Right renal cortex interstitium (tissue), 3 donors: ENCODE data around the gene TMEM186. TPM values are rescaled to one million over a fixed set of nuclear protein-coding genes. Genes with fewer than 3 reads are reported as not detected.
"Not testable (repeated sequence)": the region's sequence is repeated elsewhere in the genome, so short reads cannot be mapped to it uniquely, and the experiment has no call there.

Experiments
- DNase-seq, 3 donors: peaks; one replicate each; pipeline ENCODE4 v3.0.0-alpha.2; 2013; ENCODE audit warnings: low read depth in 3 of 3, low spot score in 2 of 3
- polyA plus RNA-seq, 3 donors: library from polyadenylated mRNA; unstranded; fragments of 120-200 nt; gene quantifications; one replicate each; pipeline ENCODE4 v1.2.1, GENCODE V29; 2013; ENCODE audit not compliant: insufficient read length in 3 of 3

TMEM186 gene
- polyA plus RNA-seq, 3 donors, result 15.3 to 17.1 (median 16.5) TPM

- DNase-seq, result no peak
Measured at GRCh38 chr16:8775359-8775758, 22.1 kb downstream of the TMEM186 start.

DNA sequence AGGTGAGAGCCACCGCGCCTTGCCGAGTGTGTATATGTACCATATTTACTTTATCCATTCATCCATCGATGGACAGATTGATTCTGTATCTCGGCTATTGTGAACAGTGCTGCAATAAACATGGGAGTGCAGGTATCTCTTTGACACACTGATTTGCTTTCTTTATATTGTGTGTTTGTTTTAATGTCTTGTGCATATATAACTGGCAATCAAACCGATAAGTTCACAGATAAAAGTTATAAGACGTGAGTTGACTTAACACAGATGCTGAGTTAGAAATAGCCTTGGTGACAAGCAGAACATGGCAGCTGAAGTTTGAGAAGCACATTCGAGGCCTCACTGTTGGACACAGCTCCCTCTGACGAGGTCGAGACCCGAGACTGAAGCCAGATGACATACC is 23.2 kb downstream of the TMEM186 start:
- DNase-seq, result no peak

GRCh38 chr16:8773537-8773936 is 23.9 kb downstream of the TMEM186 start:
- no peak for DNase-seq

- DNase-seq, result no peak
Measured at GRCh38 chr16:8768692-8769091, 28.7 kb downstream of the TMEM186 start.

GRCh38 chr16:8768283-8768682 is 29.2 kb downstream of the TMEM186 start:
- DNase-seq, result no peak

DNA sequence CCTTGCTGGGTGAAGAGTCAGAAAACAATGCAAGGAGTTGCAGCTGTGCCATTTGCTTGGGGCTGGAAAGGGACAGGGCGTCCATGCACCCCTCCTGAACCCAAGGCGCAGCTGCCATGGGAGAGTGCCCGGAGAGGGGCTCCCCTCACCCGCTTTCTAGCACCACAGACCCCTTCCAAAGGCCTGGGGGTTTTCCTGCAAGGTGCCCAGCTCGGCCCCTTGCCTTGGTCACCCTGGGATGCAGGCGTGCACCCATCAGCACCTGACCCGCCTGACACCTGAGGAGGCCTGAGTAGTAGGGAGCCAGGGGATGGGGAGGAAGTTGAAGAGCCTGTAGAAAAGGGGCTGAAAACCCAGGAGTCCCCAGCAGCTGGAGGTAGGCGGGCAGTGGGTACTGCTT is 30.3 kb downstream of the TMEM186 start:
- DNase-seq, result no peak

- no peak for DNase-seq
Measured at GRCh38 chr16:8764525-8765250, 32.8 kb downstream of the TMEM186 start.

DNA sequence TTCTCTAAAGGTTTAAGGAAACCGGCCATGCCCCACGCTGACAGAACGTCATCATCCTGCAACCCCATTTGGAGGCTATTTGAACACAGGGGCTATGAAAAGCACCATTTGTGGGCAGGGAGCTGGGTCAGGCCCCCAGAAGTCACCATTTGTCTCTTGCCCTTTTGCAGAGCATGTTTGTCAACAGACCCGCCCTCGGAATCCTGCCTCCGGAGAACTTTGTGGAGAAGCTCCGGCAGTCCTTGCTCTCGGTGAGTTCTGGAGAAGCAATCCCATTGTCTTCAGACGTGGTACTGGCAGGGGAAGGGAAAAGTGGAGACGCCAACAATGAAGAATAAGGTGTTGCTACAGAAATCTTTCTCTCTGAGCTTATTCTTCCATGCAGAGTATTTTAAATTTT is 33.5 kb downstream of the TMEM186 start:
- no peak for DNase-seq

DNA sequence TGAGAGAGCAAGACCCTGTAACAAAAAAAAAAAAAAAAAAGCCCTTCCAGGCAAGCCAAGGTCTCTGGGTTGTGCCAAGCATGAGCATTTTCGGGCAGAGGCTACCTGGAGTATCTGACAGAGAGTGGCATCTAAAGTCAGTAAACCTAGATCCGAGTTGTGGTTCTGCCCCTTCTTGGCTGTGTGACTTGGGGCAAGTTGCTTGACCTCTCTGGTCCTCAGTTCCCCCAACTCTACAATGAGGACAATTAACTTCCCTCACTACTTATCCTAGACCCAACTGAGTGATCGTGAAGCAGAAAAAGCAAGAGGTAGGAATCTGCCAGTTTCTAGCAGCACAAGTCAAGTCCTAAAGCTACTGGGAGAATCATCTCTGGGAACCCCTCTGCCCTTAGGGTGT is 34.4 kb downstream of the TMEM186 start:
- no peak for DNase-seq

- DNase-seq, result no peak
Measured at GRCh38 chr16:8762254-8762653, 35.2 kb downstream of the TMEM186 start.

DNA sequence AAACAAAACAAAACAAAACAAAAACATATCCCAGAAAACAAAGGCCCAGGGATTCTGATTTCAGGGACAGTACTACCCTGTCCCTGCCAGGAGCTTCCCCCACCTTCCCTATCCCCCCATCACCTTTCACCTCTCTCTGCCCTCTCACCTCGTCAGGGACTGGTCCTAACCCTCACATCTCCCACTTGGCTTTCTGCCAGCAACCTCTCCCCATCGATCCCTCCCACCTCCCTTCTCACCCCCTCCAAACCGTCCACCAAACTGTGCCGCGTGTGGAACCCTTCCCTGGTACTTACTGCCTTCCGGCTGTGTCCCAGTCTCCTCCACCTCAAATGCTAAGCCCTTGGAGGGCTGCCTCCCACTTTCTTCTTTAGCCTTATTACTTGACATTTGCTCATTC is 36.4 kb downstream of the TMEM186 start:
- DNase-seq, result no peak

- no peak for DNase-seq
Measured at GRCh38 chr16:8760021-8760420, 37.4 kb downstream of the TMEM186 start.

GRCh38 chr16:8758022-8758421 is 39.4 kb downstream of the TMEM186 start:
- no peak for DNase-seq

DNA sequence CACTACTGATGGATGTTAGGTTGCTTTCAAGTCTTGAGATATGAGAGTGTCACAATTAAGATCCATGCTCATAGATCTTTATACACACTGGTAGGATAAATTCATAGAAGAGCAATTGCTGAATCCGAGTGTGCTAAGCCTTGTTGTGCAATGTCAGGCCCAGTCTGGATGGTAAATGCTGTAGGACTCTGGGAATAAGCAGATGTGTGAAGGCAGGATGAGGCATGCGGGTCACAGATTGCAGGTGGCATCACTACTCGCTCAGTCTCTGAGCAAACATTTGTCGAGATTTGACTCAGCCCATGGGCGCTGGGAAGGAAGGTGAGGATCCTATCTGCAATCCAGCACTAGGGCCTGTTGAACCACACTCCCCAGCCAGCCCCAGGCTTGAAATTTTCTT is 40.7 kb downstream of the TMEM186 start:
- no peak for DNase-seq

DNA sequence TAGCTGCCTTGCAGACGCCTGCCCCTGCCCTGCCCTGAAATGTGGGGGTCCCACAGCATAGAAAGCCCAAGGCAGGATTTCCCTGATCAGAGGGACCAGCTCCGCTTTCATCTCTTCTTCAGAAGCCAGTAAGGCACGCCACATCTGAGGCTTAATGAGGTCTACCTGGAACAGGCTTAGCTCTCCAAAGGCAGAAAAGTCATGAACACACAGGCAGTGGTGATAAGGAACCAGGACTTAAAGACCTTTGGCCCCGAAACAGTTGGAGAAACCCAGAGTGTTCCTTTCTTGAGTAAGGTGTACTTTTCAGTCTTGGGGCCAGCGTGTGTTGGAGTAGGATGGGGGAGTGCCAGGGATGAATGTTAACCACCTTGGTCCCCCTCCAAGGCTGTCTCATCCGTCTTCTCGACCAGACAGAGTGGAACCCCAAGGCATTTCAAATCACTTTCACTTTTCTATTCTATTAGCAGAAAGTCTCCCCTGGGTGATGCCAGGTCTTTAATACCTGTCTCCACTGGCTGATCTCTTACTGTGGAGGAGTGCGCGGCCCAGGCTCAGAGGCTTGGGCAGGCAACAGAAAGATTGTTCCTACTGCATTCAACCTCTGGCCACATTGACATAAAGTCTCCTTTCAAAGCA is 43.9 kb downstream of the TMEM186 start:
- DNase-seq, result no peak

DNA sequence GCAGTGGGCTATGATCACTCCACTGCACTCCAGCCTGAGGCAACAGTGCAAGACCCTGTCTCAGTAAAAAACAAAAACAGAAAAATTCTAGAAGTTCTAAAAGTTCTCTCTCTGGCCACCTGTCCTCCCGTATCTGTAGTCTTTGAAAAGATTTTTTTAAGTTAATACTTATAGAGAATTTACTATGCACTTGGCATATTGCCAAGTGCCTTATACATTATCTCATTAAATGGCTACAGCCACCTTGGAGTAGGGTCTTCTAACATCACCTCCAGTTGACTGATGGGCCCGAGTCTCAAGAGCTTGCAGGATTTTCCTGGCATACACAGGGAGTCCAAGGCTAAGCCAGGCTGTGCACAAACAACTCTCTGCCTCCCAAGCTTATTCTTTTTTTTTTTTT is 44.7 kb downstream of the TMEM186 start:
- DNase-seq, result no peak

GRCh38 chr16:8751481-8752311 is 45.7 kb downstream of the TMEM186 start:
- DNase-seq, result no peak

GRCh38 chr16:8748944-8749343 is 48.5 kb downstream of the TMEM186 start:
- DNase-seq, result not testable (repeated sequence)
